Measurements from ENCODE around the gene HOXD10. TPM values are rescaled to one million over a fixed set of nuclear protein-coding genes. Genes with fewer than 3 reads are reported as not detected.

Gene HOXD10
- 4.4 TPM for total RNA-seq

DNA sequence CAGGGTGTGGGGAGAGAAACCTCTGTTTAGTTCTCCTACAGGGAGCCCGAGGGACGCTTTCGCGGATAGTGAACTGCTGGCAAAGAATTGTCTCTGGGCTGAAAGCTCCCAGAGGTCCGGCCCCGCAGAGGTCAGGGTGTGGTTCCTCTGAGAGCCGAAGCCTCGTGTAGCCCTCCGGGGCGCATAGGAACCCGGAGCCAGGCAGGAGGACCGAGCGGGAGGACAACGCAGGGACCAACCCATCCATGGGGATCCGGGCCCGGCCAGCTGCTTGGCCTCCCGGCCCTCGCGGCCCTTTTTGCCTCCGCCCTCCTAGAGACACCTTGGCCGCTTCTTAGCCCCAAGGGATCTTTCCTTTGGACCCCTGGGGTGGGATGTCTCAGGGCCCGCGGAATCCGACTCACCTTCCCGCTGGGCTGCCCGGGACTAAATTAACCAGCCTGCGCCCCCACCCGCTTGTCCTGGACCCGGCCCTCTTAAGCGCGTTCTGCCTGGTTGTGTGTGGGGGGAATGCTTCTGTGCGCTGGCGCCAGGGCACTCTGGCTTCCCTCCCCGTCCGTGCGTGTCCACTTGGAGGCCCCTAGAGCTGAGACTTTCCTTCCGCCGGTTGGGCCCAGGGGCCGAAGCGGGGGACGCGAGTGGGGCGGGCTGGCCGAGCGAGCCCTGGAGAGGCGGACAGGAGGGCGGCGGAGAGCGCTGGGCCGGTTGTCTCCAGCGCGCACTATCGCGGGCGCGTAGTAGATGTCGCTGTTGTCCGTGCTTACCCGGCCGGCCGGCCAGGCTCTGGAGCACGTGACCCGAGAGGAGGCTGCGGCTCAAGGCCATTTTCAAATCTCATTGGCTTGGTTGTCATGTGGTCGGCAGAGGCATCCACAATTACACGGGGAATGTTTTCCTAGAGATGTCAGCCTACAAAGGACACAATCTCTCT is at the start of gene HOXD10:
TSS of gene HOXD10 (plus strand) at position 896 of the 931 bp plus-strand sequence. CDS start 56 bp downstream, outside the sequence.
- peak; percentile 79 for DNase-seq (ENCODE audit: low spot score)

- DNase-seq (ENCODE audit: low spot score): no peak
Observed at GRCh38 chr2:176067589-176068418, 48.8 kb upstream of the HOXD10 start.

GRCh38 chr2:176068419-176068832 is 48.2 kb upstream of the HOXD10 start:
- DNase-seq (ENCODE audit: low spot score): no peak

DNA sequence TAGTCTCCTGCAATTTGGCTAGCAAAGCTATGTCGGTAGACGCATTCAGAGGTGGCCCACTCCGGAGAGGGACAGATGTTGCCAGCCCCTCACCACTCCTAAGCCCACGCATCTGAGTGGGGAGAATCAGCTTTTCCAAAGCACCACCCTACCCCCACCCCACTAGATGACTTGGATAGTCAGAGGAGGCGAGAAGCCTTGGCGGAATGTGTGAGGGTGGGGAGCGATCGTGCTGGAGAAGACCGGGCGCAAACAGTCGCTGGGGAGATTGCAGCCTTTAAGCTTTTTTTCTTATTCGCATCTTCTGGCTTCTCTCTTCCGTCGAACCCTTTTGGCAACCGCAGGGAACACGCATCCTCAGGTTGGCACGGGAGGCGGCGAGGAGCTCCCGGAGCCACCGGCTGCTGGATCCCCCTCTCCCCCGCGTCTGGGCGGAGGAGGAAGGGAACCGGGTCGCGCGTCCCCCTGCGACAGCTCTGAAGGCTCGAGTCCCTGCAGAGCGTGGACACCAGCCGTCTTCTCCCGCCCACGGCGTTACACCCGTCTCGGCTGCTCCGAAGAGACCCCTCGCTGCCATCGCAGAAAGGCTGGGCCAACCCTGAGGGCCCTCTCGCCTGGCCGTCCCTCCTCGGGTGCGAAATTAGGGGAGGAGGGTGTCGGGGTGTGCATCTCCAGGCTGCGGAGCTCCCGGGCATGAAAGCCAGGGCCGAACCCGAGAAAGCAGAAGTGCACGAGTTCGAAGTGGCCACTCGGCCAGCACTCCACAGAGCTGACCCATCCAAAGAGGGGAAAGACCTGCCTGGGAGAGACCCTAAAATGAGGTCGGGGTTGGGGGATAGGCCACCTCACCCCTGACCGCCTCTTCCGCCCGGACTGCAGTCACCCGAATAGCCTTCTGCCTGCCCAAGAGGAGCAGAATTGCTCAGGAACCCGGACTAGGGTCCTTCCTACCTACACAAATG is 45.0 kb upstream of the HOXD10 start:
- DNase-seq (ENCODE audit: low spot score): no peak

DNA sequence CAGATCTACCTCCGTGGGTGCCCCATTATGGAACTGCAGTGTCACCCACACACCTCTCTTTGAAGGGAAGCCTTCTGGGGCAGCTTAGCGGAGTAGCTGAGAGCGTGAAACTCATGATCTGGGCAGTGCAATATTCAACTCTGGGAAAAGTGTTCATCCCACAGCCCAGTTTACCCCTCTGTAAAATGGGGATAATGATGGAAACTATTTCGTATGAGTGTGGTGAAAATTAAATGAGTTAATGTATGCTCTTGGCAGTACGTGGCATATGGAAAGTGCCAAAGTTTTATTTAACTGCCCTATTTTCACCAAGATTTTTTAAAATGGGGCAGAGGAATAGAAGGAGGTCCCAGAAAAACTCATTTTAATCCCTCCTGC is 44.3 kb upstream of the HOXD10 start:
- DNase-seq (ENCODE audit: low spot score): no peak

DNA sequence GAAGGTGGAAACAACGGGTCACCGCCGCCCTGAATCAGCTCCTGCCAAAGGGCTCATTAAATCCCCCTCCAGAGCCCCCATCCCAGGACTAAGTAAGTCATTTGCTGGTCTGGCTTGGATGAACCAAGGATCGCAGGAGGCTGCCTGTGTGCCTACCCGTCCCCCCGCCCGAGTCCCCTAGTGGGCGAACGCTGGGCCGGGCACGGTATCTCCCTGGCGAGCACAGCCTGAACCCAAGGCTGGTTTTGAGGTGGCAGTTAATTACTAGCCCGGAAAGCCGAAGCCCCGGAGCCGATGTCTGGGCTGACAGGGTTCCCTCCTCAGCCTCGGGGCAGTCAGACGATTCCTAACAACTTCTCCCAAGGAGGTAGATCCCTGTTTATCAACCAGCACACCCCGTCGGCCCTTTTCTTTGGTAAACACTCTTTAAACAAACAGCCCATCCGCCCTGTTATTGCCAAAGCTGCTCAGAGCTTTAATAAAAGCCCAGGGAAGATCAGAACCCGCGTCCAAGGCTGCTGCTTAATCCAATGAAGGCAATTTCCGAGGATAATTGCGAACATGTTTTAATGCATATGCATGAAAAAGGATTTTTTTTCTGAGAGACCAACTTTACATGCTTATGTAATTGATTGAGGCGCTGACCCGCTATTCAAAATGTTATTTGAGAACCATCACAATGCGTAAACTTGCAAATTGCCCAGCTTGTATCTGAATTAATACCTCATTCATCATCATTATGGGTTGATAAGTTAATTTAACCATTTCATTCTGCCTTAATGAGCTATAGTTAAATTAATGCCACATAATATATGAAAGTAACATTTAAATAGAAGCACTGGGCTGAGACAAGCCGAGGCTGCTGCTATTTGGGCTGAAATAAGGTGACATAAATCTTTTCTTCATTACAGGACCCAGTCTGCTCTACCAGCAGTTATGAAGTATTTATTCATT is 43.4 kb upstream of the HOXD10 start:
- DNase-seq (ENCODE audit: low spot score): no peak

DNA sequence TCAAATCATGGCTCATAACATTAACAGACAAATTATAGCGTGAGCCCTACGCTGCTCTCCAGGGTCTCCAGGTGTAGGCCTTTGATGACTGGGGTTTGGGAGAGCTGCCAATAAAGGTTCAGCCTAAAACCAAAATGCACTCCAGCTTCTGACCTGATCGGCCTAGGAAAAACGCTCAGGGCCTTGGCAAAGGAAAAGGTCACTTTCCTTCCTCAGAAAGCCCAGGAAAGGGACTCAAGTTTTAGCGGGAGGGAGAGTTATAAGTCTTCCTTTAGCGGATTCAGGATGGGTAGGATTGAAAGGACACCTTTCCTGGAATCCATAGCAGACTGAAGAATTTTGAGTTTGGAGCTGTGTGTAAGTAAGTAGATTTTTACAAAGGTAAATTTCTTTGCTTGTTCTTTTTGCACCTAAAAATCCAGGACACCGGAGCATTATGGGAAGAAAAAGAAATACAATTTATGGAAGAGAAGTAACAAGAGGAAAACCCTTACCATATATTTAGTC is 41.6 kb upstream of the HOXD10 start:
- no peak for DNase-seq (ENCODE audit: low spot score)

DNA sequence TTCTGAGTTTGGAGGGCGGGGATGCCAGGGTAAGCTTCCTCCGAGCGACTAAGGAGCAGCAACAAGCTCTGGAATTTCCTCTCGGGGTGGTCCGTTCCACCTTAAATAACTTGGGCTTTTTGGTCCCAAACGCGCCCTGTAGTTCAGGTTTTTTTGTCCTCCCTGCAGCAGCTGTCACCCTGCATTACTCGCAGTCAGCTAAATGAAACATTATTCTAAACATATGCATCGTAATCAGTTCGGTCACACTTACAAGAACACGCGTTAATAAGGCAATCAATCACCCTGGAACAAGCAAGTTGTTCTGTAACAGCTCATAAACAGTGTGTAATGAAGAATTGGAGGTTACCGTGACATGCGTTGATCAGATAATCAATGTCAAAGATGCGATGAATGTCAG is 41.1 kb upstream of the HOXD10 start:
- DNase-seq (ENCODE audit: low spot score): no peak

DNA sequence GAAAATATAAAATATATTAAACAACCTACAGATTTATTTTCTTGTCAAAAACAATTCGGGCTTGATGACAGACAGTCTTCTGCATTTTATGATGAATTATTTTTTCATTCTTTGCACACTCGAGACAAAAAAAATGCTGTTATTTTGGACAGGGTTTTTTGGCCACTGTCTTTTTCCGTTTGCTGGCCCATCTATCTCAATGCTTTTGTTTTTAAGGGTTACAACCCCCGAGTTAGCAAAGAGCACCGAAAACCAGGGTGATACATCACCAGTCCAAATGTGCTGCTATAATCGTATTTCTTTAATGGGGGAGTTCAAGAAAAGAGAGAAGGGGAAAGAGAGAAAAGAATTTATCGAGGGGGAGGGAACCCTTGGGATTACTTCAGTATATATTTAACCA is 40.5 kb upstream of the HOXD10 start:
- no peak for DNase-seq (ENCODE audit: low spot score)

GRCh38 chr2:176076796-176077195 is 39.8 kb upstream of the HOXD10 start:
- no peak for DNase-seq (ENCODE audit: low spot score)

GRCh38 chr2:176078541-176079284 is 37.9 kb upstream of the HOXD10 start:
- no peak for DNase-seq (ENCODE audit: low spot score)

- DNase-seq (ENCODE audit: low spot score): no peak
Observed at GRCh38 chr2:176079285-176079830, 37.2 kb upstream of the HOXD10 start.

- DNase-seq (ENCODE audit: low spot score): no peak
Observed at GRCh38 chr2:176079831-176080539, 36.6 kb upstream of the HOXD10 start.

GRCh38 chr2:176080540-176081375 is 35.8 kb upstream of the HOXD10 start:
- no peak for DNase-seq (ENCODE audit: low spot score)

DNA sequence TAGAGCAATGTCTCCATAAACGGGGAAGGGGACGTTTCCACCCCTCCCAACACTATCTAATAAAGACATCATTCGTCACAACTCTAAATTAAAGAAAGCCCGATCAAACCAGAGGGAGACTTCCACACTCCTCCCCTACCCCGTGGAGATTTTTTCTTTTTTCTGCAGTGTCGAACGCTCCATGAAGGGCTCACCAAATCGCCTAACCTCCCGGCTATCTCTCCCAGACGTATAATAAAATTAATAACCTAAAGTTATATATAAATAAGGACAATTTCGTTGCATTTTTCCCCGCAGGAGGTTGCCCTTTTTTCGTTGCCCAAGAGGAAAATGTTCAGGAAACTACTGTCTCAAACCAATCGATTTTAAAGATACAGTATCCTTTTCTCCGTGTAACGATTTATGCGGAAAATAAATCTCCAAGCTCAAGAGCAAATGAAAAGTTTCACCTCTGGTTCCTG is 35.2 kb upstream of the HOXD10 start:
- no peak for DNase-seq (ENCODE audit: low spot score)

GRCh38 chr2:176081837-176082524 is 34.6 kb upstream of the HOXD10 start:
- DNase-seq (ENCODE audit: low spot score): no peak

DNA sequence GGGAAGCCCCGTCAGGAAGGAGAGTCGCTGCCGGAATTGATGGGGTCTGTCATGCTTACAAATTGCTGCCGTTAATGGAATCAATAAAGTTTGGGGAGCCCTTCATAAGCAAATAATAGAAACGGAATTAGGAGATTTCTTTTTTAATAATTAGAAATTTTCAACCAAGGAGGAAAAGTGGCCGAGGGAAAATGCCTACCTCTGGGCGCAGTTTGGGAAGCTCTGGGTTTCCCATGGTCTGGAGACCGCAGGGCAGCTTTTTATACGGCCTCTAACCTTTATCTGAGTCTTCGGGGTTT is 34.1 kb upstream of the HOXD10 start:
- no peak for DNase-seq (ENCODE audit: low spot score)
